Activated CD4-positive, alpha-beta T cell treated with anti-CD3 and anti-CD28 coated beads, Interleukin-2, amount 50 U/mL, for 48 hours (primary cell): ENCODE results near the gene BCL2L2.
"Not testable (repeated sequence)": the region's sequence is repeated elsewhere in the genome, so short reads cannot be mapped to it uniquely, and the experiment has no call there.

Source experiments
- DNase-seq, 2 experiments: peaks; one replicate each; pipeline ENCODE4 v3.0.0-alpha.2; 2020

BCL2L2 gene

GRCh38 chr14:23324993-23325392 is 18.4 kb downstream of the BCL2L2 start:
- DNase-seq, result no peak

- not testable (repeated sequence) for DNase-seq
Observed at GRCh38 chr14:23325746-23326145, 19.1 kb downstream of the BCL2L2 start.

- DNase-seq, result no peak
Observed at GRCh38 chr14:23326491-23327332, 20.1 kb downstream of the BCL2L2 start.

- peak; percentile 69 to 74 for DNase-seq
Observed at GRCh38 chr14:23327947-23328744, 21.5 kb downstream of the BCL2L2 start.

DNA sequence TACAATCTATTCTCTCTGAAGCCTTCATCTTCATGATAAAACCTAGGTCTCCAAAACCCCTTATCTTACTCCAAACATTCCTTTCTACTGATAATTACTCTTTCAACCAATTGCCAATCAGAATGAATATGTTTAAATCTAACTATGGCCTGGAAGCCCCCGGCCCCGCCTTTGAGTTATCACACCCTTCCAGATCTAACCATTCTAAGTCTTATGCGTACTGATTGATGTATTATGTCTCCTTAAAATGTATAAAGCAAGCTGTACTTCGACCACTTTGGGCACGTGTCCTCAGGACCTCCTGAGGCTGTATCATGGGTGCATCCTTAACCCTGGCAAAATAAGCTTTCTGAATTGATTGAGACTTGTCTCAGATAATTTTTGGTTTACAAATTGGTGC is 29.0 kb downstream of the BCL2L2 start:
- DNase-seq, result no peak

DNA sequence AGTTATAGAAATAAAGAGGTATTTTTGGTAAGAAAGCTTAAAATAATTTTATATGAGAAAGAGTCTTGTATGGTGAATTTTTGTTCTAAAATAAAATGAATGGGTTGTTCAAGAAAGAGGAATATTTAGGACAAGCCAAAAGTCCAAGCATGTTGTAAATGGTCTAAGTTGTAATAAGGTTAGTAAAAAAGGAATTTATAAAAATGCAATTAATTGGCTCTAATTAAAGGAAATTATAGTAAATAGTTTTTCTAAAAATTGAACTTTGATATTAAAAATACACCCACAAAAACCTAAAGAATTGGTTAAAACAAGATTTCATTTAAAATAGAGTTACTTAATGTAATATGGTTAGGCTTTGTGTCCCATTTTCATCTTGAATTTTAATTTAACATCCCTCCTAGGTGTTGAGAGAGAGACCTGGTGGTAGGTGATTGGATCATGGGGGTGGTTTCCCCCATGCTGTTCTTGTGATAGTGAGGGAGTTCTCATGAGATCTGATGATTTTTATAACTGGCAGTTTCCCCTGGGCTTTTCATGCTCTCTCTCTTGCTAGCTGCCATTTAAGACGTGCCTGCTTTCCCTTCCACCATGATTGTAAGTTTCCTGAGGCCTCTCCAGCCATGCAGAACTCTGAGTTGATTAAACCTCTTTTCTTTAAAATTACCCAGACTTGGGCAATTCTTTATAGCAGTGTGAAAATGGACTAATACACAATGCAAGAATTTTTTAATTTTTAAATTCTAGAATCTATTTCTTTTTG is 33.1 kb downstream of the BCL2L2 start:
- DNase-seq, result no peak

DNA sequence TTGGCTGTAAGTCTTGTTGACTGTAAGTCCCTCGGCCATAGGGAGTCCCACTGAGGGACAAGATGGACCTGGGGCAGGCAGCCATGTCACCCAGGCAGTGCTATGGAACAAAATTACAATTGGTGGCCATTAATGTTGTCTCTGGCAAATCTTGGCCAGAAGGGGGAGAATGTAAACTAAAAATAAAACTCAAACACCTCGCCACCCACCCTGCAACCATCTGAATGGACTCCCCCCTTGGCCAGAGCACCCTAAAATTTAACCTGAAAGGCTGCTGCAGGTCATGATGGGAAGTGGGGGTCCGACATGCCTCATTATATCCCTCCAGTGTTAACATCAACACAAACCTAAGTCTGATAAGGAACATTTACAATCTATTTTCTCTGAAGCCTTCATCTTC is 37.8 kb downstream of the BCL2L2 start:
- no peak for DNase-seq

- DNase-seq, result no peak
Observed at GRCh38 chr14:23345987-23346692, 39.5 kb downstream of the BCL2L2 start.

DNA sequence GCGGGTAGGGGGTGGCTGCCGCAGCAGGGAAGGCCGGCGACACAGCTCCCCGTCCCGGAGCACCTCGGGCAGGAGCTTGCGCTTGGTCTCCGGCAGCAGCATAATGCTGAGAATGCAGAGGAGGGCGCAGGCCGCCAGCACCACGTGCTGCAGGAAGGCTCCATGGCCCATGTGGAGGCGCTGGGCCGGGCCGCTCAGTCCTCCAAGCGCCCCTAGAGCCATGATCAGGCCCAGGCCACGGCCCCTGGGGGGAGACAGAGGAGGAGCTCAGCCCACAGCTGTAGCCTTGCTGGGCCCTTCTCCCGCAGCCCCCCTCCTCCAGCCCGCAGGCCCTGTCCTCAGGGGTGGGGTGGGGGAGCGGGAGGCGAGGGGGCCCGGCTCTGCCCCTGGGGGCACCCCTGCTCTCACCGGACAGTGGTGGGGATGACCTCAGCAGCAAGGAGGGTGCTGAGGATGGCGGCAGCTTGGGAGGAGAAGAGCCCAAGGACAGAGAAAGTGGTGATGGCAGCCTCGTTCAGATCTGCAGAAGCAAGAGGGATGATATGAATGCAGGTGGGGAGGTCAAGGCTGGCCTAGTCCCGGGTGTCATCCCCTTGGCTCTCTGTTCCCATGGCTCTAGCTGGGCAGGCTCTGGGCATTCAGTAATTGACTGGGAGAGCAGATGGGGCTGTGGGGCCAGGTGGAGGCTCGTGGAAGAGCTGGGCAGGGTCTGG is 40.2 kb downstream of the BCL2L2 start:
- DNase-seq, result no peak

DNA sequence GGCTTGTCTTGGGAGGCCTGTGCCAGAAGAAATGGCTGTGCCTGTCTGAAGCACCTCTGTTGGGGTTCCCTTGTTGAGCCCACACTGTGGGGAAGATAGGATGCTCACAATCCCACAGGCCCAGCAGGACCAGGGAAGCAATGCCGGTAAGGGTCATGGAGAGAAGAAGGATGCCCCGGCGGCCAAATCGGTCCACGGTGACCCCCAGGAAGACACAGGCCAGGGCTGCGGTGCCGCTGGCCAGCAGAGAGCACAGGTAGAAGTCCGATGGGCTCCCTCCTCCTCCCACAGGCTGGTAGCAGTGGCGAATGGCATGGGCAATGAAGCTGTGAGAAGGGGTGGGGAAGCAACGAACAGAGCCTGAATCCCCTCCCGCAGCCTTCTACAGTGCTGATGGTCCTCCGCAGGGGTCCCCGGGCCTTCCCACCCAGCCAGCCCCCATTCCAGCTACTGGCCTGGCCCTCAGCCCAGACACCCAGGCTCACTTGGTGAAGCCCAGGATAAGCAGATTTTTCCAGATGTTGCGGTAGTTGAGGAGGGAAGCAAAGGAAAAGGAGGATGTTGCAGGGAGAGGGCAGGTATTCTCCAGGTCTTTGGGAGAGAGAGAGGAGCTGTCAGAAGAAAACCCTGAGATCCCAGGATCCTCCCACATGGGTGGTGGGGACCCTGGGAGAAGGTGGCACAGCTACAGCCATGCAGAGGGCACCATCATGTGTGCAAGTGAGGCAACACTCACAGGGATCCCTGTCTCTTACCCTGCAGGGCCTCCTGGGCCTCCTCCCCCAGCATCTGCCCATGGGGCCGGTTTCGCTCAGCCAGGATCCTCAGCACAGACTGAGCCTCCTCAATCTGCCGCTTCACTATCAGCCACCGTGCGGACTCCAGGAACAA is 41.0 kb downstream of the BCL2L2 start:
- DNase-seq, result no peak

- no peak for DNase-seq
Observed at GRCh38 chr14:23348297-23348655, 41.6 kb downstream of the BCL2L2 start.

DNA sequence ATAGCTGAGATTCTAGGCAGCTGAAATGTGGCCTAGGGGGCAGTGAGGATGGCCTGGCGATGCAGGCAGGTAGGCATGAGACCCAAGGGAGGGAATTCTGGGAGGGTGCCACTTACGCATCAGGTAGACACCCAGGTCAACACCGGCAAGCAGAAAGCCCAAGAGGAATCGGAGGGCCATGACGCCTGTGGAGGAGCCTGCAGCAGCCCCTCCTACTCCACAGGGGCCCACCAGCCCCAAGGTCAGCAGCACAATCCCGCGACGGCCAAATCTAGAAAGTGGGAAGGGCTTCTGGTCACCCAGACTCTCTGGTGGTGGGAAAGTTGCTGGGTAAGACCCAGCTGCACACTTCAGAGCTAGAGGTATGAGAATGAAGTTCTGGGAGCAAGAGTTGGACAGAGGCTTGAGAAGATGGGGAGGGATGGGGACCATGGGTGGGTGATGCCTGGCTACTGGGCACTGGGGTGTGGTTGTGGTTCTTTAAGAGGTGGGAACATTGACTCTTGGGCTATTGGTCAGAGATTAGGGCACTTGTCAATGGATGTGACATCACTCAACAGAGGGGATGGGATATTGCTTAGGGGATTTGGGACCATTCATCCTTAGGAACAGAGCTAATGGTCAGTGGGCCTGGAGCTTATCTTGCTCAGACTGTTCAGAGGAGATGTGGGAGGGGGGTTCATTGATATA is 42.7 kb downstream of the BCL2L2 start:
- no peak for DNase-seq

DNA sequence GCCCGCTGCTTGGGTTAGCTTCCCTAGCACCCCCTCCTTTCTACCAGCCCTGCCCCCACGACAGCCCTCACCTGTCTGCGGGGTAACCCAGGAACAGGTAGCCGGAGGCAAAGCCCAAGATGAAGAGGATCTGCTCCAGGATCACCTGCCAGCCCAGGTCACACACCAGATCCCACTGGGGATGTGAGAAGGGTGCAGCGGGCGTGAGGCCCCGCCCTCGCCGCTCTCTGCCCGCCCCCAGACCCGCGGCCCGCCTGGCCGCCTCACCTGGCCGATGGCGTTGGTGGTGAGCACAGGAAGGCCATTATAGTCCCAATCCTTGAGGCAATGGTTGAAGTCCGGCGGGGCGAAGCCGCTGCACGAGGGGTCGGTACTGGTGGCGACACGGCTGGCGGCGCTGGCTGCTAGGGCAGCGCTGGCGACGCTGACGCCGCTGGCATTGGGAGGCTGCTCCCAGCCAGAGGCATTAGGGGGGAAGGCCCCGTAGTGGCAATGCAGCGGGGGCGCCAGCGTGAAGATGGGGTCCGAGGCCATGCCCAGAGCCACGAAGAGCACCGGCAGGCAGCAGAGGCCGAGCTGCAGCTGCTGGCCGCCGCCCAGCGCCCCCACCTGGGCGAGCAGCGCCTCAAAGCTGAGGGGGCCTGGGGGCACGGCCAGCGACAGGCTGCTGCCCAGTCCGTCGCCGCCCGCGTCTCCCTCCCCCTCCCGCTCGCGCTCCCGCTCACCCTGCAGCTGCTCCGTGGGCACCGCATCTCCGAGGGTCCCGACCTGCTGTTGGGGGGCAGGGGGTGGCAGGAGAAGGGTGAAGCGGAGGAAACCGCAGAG is 45.3 kb downstream of the BCL2L2 start:
- DNase-seq, result no peak

DNA sequence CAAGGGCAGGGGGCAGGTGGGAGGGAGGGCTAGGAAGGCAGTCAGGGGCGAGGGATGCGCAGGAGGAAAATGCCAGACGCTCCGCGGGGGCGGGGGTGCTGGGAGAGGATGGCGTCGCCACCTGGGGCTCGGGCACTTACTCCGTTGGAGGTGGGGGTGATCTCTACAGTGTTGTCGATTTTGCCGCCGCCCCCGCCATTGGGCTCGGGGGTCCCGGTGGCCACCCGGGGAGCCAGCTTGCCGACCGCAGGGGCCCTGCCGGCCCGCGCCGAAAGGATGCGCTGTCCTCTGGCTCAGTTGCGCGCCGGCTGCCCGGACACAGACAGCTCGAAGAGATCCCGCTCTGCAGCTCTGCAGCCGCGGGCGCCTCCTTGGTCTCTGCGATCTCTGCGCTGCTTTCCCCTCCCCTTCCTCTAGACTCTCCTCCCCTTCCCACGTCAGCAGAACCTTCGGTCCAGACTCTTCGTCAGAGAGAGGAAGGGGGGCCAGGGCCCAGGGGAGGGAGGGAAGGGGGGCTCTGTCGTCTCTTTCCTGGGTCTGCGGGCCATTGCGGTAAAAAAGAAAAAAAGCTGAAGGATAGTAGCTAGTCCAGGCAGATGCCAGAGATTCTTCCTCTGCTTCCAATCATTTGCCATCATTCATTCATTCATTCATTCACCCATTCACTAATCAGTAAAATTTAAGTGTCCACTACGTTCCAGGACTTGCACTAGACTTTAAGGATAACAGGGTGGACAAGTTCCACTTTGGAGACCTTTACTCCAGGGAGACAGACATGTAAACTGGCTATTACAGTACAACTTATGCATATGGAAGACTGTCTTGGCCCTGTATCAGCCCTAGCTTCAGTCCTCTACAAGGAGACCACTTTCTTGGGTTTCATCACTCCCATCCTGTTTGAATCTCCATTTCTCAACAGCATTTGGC is 46.1 kb downstream of the BCL2L2 start, which contains the start of gene SLC22A17:
SLC22A17 (minus strand) TSS at position 382 of the 927 bp plus-strand sequence.
- DNase-seq, result peak; percentile 57 to 65

- DNase-seq, result no peak
Observed at GRCh38 chr14:23353433-23353780, 46.8 kb downstream of the BCL2L2 start.

GRCh38 chr14:23354990-23355389 is 48.4 kb downstream of the BCL2L2 start:
- DNase-seq, result no peak

DNA sequence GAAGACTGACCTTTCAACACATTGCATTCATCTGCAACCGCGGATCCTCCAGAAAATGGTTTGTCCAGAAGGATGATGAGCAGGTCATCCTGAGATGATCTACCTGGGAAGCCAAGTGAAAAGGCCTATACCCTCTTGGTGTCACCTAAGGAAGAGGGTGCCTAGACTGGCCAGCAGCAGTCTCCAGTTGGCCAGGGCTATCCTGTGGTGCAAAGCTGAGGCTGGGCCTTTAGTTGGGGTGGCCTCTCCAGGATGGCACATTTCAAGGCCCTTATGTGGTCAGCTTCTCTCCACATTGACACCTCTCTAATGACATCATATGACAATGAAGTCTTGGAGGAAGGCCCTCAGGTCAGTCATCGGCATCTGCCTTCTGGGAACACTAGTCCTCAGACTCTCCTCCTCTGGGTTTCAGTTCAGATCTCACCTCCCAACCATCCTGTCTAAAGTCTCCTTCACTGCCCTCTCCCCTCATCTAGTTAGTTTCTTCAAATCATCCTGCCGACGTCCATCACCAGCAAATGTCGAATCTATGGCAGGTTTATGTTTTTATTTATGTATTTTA is 49.3 kb downstream of the BCL2L2 start:
- no peak for DNase-seq

- DNase-seq, result no peak
Observed at GRCh38 chr14:23356662-23357061, 50.0 kb downstream of the BCL2L2 start.
